HepG2 (cell line): Measurements from ENCODE around the gene FIZ1. TPM values are rescaled to one million over a fixed set of nuclear protein-coding genes. Genes with fewer than 3 reads are reported as not detected.

Experiments
- GTF3A ChIP-seq: sonication (generic); formaldehyde crosslinking; conservative IDR thresholded peaks from 2 replicates; pipeline ENCODE4 v1.4.0; 2020; ENCODE audit warnings: mild to moderate bottlenecking, missing genetic modification reagents
- KDM1A ChIP-seq: IDR thresholded peaks from 2 replicates; pipeline ENCODE4 v1.6.1; 2016; ENCODE audit warnings: missing compliant biosample characterization
- MAFF ChIP-seq: IDR thresholded peaks from 2 replicates; pipeline ENCODE4 v1.6.1; 2011; ENCODE audit warnings: low read depth, low read length, improper control_type of control experiment
- MEIS2 ChIP-seq: sonication (generic); formaldehyde crosslinking; IDR thresholded peaks from 2 replicates; pipeline ENCODE4 v1.9.0; 2021; ENCODE audit warnings: mild to moderate bottlenecking, missing genetic modification reagents
- MTA3 ChIP-seq: sonication (generic); formaldehyde crosslinking; IDR thresholded peaks from 2 replicates; pipeline ENCODE4 v1.4.0; 2020; ENCODE audit warnings: missing genetic modification reagents
- MTF1 ChIP-seq: sonication (generic); formaldehyde crosslinking; IDR thresholded peaks from 2 replicates; pipeline ENCODE4 v1.5.0; 2020; ENCODE audit warnings: missing genetic modification reagents
- SRSF1 ChIP-seq: fragments of 200-400 bp; formaldehyde crosslinking; optimal IDR thresholded peaks from 2 replicates; pipeline ENCODE3; 2017; ENCODE audit warnings: mild to moderate bottlenecking, low read depth, low read length, moderate library complexity
- ZBTB42 ChIP-seq: sonication (generic); formaldehyde crosslinking; IDR thresholded peaks from 2 replicates; pipeline ENCODE4 v1.5.0; 2020; ENCODE audit warnings: mild to moderate bottlenecking, missing genetic modification reagents
- ZFYVE20 ChIP-seq: sonication (generic); formaldehyde crosslinking; IDR thresholded peaks from 2 replicates; pipeline ENCODE4 v1.8.0; 2023; ENCODE audit warnings: low read depth, mild to moderate bottlenecking, moderate library complexity, missing genetic modification reagents, borderline replicate concordance
- ZNF274 ChIP-seq: sonication (generic); formaldehyde crosslinking; IDR thresholded peaks from 2 replicates; pipeline ENCODE4 v1.5.1; 2020; ENCODE audit warnings: mild to moderate bottlenecking, missing genetic modification reagents
- ZNF839 ChIP-seq: sonication (generic); formaldehyde crosslinking; IDR thresholded peaks from 2 replicates; pipeline ENCODE4 v1.4.0; 2020; ENCODE audit warnings: missing genetic modification reagents, mild to moderate bottlenecking, borderline replicate concordance
- polyA plus RNA-seq, 8 experiments: library from polyadenylated mRNA; depleted of rRNA in 3 of 8; stranded (reverse) in 7 of 8; unstranded in 1 of 8; fragments of >200 nt; fragmentation: Illumina TruSeq in 4 of 8; extraction: Trizol in 4 of 8; gene quantifications; 2 replicates each; pipeline versions ENCODE4 v1.2.1 to v1.2.3, GENCODE V29; 2011 to 2016; ENCODE audit warnings: low read depth in 4 of 8, missing spikeins in 1 of 8, mixed read lengths in 1 of 8; ENCODE audit not compliant: insufficient read depth in 1 of 8
- total RNA-seq, 5 experiments: library from RNA; depleted of rRNA; stranded (reverse); fragments of >200 nt; fragmentation: Illumina TruSeq; extraction: Trizol; gene quantifications; 2 replicates each; pipeline ENCODE4 v1.2.3, GENCODE V29; 2016; ENCODE audit warnings: low read depth in 1 of 5
- TF ChIP-seq, protein P1 (sequence below): sonication (generic); formaldehyde crosslinking; IDR thresholded peaks from 2 replicates; pipeline ENCODE4 v1.4.0; 2020; ENCODE audit warnings: missing genetic modification reagents
- TF ChIP-seq, protein P2 (sequence below): sonication (generic); formaldehyde crosslinking; IDR thresholded peaks from 2 replicates; pipeline ENCODE4 v1.4.0; 2020; ENCODE audit warnings: mild to moderate bottlenecking, missing genetic modification reagents
- TF ChIP-seq, protein P3 (sequence below): sonication (generic); formaldehyde crosslinking; conservative IDR thresholded peaks from 2 replicates; pipeline ENCODE4 v1.4.0; 2020; ENCODE audit warnings: missing genetic modification reagents
- TF ChIP-seq, protein P4 (sequence below): sonication (generic); formaldehyde crosslinking; IDR thresholded peaks from 2 replicates; pipeline ENCODE4 v1.5.0; 2020; ENCODE audit warnings: mild to moderate bottlenecking, missing genetic modification reagents
- TF ChIP-seq, protein P5 (sequence below): sonication (generic); formaldehyde crosslinking; IDR thresholded peaks from 2 replicates; pipeline ENCODE4 v1.4.0; 2020; ENCODE audit warnings: missing genetic modification reagents
- TF ChIP-seq, protein P6 (sequence below): IDR thresholded peaks from 2 replicates; pipeline ENCODE4 v1.6.1; 2016; ENCODE audit warnings: low read depth, borderline replicate concordance
- TF ChIP-seq, protein P7 (sequence below): sonication (generic); formaldehyde crosslinking; IDR thresholded peaks from 2 replicates; pipeline ENCODE4 v1.8.1; 2023; ENCODE audit warnings: mild to moderate bottlenecking, missing genetic modification reagents

The FIZ1 gene
- total and polyA plus RNA-seq, 2 of the 13 experiments (the other 11 are each of a cell fraction or from before 2014, with no cell fraction given), result 3.6 to 5.9 TPM

DNA sequence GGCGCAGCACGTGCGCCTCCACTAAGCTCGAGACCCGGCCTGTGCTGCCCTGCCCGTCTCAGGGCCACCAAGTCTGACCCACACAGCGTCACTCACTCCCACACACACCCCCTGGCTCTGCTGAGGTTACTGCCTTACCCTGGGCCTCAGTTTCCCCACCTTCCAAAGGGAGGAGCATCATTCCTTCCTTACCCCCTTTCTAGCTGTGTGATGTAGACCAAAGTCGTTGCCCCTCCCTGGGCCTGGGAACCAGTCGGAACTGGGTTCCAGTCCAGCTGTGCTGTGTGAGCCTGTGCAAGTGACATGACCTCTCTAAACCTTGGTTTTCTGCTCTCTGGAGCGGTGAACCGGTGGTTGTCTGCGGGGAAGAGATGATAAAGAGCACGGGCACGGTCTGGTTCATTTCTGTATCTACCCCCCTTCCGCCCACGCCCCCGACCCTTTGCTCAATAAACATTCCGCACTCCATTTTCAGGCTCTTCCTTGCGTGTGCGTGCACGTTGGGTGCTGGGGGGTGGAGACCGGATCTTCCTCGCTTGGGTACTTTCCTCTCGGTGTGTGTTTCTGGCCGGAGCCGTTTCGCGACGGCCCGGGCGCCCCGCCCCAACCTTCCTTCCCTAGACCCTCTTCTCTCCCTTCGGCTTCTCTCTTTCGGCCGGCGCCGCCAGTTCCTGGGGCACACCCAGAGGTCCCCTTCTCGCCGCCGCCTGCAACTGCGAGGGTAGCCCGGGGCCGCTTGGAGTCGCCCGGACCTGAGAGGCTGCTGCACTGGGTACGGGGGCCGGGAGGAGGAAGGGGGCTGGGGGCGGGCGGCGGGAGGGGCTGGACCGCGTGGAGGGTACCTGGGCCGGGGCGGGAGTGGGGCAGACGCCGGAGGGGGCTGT, 43.9 kb upstream of the FIZ1 start, which contains the start of gene ZNF581 (continued):
- TF ChIP-seq, protein P1, sequence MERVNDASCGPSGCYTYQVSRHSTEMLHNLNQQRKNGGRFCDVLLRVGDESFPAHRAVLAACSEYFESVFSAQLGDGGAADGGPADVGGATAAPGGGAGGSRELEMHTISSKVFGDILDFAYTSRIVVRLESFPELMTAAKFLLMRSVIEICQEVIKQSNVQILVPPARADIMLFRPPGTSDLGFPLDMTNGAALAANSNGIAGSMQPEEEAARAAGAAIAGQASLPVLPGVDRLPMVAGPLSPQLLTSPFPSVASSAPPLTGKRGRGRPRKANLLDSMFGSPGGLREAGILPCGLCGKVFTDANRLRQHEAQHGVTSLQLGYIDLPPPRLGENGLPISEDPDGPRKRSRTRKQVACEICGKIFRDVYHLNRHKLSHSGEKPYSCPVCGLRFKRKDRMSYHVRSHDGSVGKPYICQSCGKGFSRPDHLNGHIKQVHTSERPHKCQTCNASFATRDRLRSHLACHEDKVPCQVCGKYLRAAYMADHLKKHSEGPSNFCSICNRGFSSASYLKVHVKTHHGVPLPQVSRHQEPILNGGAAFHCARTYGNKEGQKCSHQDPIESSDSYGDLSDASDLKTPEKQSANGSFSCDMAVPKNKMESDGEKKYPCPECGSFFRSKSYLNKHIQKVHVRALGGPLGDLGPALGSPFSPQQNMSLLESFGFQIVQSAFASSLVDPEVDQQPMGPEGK, result peak; percentile 92
- TF ChIP-seq GTF3A (CRISPR knock-in tag) (no peak), ZNF839 (CRISPR knock-in tag) (no peak), SRSF1 (peak; percentile 69), MEIS2 (CRISPR knock-in tag) (peak; percentile 21; the same call in 1 of the 2 replicates), ZFYVE20 (CRISPR knock-in tag) (no peak), MTF1 (CRISPR knock-in tag) (no peak), KDM1A (CRISPR knock-in tag) (no peak), MAFF (no peak), ZNF274 (CRISPR knock-in tag) (no peak), ZBTB42 (CRISPR knock-in tag) (no peak), MTA3 (no peak)
- TF ChIP-seq, protein P2, sequence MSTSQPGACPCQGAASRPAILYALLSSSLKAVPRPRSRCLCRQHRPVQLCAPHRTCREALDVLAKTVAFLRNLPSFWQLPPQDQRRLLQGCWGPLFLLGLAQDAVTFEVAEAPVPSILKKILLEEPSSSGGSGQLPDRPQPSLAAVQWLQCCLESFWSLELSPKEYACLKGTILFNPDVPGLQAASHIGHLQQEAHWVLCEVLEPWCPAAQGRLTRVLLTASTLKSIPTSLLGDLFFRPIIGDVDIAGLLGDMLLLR (CRISPR knock-in tag), result no peak; the same call in 1 of the 2 replicates
- TF ChIP-seq, protein P3, sequence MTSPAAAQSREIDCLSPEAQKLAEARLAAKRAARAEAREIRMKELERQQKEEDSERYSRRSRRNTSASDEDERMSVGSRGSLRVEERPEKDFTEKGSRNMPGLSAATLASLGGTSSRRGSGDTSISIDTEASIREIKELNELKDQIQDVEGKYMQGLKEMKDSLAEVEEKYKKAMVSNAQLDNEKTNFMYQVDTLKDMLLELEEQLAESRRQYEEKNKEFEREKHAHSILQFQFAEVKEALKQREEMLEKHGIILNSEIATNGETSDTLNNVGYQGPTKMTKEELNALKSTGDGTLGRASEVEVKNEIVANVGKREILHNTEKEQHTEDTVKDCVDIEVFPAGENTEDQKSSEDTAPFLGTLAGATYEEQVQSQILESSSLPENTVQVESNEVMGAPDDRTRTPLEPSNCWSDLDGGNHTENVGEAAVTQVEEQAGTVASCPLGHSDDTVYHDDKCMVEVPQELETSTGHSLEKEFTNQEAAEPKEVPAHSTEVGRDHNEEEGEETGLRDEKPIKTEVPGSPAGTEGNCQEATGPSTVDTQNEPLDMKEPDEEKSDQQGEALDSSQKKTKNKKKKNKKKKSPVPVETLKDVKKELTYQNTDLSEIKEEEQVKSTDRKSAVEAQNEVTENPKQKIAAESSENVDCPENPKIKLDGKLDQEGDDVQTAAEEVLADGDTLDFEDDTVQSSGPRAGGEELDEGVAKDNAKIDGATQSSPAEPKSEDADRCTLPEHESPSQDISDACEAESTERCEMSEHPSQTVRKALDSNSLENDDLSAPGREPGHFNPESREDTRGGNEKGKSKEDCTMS, result no peak
- TF ChIP-seq, protein P4, sequence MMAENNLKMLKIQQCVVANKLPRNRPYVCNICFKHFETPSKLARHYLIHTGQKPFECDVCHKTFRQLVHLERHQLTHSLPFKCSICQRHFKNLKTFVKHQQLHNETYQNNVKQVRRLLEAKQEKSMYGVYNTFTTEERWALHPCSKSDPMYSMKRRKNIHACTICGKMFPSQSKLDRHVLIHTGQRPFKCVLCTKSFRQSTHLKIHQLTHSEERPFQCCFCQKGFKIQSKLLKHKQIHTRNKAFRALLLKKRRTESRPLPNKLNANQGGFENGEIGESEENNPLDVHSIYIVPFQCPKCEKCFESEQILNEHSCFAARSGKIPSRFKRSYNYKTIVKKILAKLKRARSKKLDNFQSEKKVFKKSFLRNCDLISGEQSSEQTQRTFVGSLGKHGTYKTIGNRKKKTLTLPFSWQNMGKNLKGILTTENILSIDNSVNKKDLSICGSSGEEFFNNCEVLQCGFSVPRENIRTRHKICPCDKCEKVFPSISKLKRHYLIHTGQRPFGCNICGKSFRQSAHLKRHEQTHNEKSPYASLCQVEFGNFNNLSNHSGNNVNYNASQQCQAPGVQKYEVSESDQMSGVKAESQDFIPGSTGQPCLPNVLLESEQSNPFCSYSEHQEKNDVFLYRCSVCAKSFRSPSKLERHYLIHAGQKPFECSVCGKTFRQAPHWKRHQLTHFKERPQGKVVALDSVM (CRISPR knock-in tag), result no peak
- TF ChIP-seq, protein P5, sequence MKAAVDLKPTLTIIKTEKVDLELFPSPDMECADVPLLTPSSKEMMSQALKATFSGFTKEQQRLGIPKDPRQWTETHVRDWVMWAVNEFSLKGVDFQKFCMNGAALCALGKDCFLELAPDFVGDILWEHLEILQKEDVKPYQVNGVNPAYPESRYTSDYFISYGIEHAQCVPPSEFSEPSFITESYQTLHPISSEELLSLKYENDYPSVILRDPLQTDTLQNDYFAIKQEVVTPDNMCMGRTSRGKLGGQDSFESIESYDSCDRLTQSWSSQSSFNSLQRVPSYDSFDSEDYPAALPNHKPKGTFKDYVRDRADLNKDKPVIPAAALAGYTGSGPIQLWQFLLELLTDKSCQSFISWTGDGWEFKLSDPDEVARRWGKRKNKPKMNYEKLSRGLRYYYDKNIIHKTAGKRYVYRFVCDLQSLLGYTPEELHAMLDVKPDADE (CRISPR knock-in tag), result 0 out of 2 replicates have a peak, but pooled peaks have one; percentile 28
- TF ChIP-seq, protein P6, sequence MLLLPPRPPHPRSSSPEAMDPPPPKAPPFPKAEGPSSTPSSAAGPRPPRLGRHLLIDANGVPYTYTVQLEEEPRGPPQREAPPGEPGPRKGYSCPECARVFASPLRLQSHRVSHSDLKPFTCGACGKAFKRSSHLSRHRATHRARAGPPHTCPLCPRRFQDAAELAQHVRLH (CRISPR knock-in tag), result peak; percentile 22; the same call in 1 of the 2 replicates
- TF ChIP-seq, protein P7, sequence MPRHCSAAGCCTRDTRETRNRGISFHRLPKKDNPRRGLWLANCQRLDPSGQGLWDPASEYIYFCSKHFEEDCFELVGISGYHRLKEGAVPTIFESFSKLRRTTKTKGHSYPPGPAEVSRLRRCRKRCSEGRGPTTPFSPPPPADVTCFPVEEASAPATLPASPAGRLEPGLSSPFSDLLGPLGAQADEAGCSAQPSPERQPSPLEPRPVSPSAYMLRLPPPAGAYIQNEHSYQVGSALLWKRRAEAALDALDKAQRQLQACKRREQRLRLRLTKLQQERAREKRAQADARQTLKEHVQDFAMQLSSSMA (CRISPR knock-in tag), result no peak
